ENCODE data around the gene SLC49A3.
A peak's percentile ranks its signal among the peaks of the same experiment; 100 is the strongest.

SLC49A3 gene

GRCh38 chr4:665381-665750 is 23.6 kb downstream of the SLC49A3 start:
- Histone ChIP-seq H3K4me3 (ENCODE audit: low read depth in 1 of 2, low read length in 2 of 2) (peak overlapping the region in 1 of 2 experiments; percentile 85; a peak in 2 of 4 replicates), H3K4me1 (ENCODE audit: insufficient read depth, low read length) (peaks cover 36% of the 10 kb centered on the region), H3K4me2 (ENCODE audit: insufficient read depth, low read length) (peak overlapping the region; percentile 98), H3K27ac (ENCODE audit: low read length) (0 out of 2 replicates have a peak overlapping the region, but pooled peaks have one; percentile 22), H3K79me2 (ENCODE audit: insufficient read depth, low read length) (peaks cover 32% of the 10 kb centered on the region), H2AFZ (ENCODE audit: low read depth, low read length) (no peak overlapping the region), H4K20me1 (ENCODE audit: insufficient read depth, low read length) (no peaks in the 10 kb centered on the region; the same call in 1 of the 2 replicates), H3K9ac (ENCODE audit: low read depth, low read length) (no peak overlapping the region), H3K36me3 (ENCODE audit: insufficient read depth, low read length) (peaks cover 16% of the 10 kb centered on the region), H3K27me3 (ENCODE audit: insufficient read depth, low read length, poor library complexity) (no peaks in the 10 kb centered on the region), H3K9me3 (ENCODE audit: insufficient read depth, low read length, severe bottlenecking) (no peaks in the 10 kb centered on the region)
- DNase-seq (no peak), ATAC-seq (ENCODE audit: insufficient read depth, low read depth) (no peak)
- no peak for TF ChIP-seq EZH2 (IDR thresholded peaks at IDR 0.05; ENCODE audit: borderline replicate concordance, low read depth, low read length, severe bottlenecking)

GRCh38 chr4:664713-665231 is 24.2 kb downstream of the SLC49A3 start:
- no peak overlapping the region for H2AFZ ChIP-seq (ENCODE audit: low read depth, low read length)
- no peaks in the 10 kb centered on the region; the same call in 1 of the 2 replicates for H4K20me1 ChIP-seq (ENCODE audit: insufficient read depth, low read length)
- peak overlapping the region; percentile 98 for H3K4me2 ChIP-seq (ENCODE audit: insufficient read depth, low read length)
- no peaks in the 10 kb centered on the region for H3K9me3 ChIP-seq (ENCODE audit: insufficient read depth, low read length, severe bottlenecking)
- peak overlapping the region; percentile 85 to 92; a peak in 3 of 4 replicates for H3K4me3 ChIP-seq (ENCODE audit: low read depth in 1 of 2, low read length in 2 of 2)
- H3K36me3 ChIP-seq (ENCODE audit: insufficient read depth, low read length): peaks cover 21% of the 10 kb centered on the region
- peaks cover 32% of the 10 kb centered on the region for H3K79me2 ChIP-seq (ENCODE audit: insufficient read depth, low read length)
- no peak for TF ChIP-seq CTCF (IDR thresholded peaks at IDR 0.05; ENCODE audit: borderline replicate concordance, extremely low read depth, low read length, poor library complexity, severe bottlenecking)
- TF ChIP-seq EZH2 (IDR thresholded peaks at IDR 0.05; ENCODE audit: borderline replicate concordance, low read depth, low read length, severe bottlenecking): no peak
- peaks cover 36% of the 10 kb centered on the region for H3K4me1 ChIP-seq (ENCODE audit: insufficient read depth, low read length)
- ATAC-seq (ENCODE audit: insufficient read depth, low read depth): no peak
- peak overlapping the region; percentile 93 for H3K27ac ChIP-seq (ENCODE audit: low read length)
- peak overlapping the region; percentile 100 for H3K9ac ChIP-seq (ENCODE audit: low read depth, low read length)
- DNase-seq: no peak
- H3K27me3 ChIP-seq (ENCODE audit: insufficient read depth, low read length, poor library complexity): no peaks in the 10 kb centered on the region

GRCh38 chr4:663438-664428 is 25.2 kb downstream of the SLC49A3 start:
- H4K20me1 ChIP-seq (ENCODE audit: insufficient read depth, low read length): peaks cover 9% of the 10 kb centered on the region
- H3K9me3 ChIP-seq (ENCODE audit: insufficient read depth, low read length, severe bottlenecking): no peaks in the 10 kb centered on the region
- H3K27ac ChIP-seq (ENCODE audit: low read length): peak overlapping the region; percentile 93
- peaks cover 36% of the 10 kb centered on the region for H3K4me1 ChIP-seq (ENCODE audit: insufficient read depth, low read length)
- peak; percentile 44 for TF ChIP-seq CTCF (IDR thresholded peaks at IDR 0.05; ENCODE audit: borderline replicate concordance, extremely low read depth, low read length, poor library complexity, severe bottlenecking)
- no peak for TF ChIP-seq EZH2 (IDR thresholded peaks at IDR 0.05; ENCODE audit: borderline replicate concordance, low read depth, low read length, severe bottlenecking)
- peak; percentile 91 for DNase-seq
- peak overlapping the region; percentile 98 for H3K4me2 ChIP-seq (ENCODE audit: insufficient read depth, low read length)
- H3K36me3 ChIP-seq (ENCODE audit: insufficient read depth, low read length): peaks cover 27% of the 10 kb centered on the region
- peak overlapping the region; percentile 100 for H3K9ac ChIP-seq (ENCODE audit: low read depth, low read length)
- H3K79me2 ChIP-seq (ENCODE audit: insufficient read depth, low read length): peaks cover 32% of the 10 kb centered on the region
- peak; percentile 87 for ATAC-seq (ENCODE audit: insufficient read depth, low read depth)
- no peaks in the 10 kb centered on the region for H3K27me3 ChIP-seq (ENCODE audit: insufficient read depth, low read length, poor library complexity)
- peak overlapping the region; percentile 84 for H2AFZ ChIP-seq (ENCODE audit: low read depth, low read length)
- H3K4me3 ChIP-seq (ENCODE audit: low read depth in 1 of 2, low read length in 2 of 2): peak overlapping the region; percentile 85 to 92

GRCh38 chr4:663046-663437 is 25.9 kb downstream of the SLC49A3 start:
- peak overlapping the region; percentile 93 for H3K27ac ChIP-seq (ENCODE audit: low read length)
- H4K20me1 ChIP-seq (ENCODE audit: insufficient read depth, low read length): peaks cover 9% of the 10 kb centered on the region
- no peaks in the 10 kb centered on the region for H3K27me3 ChIP-seq (ENCODE audit: insufficient read depth, low read length, poor library complexity)
- TF ChIP-seq CTCF (IDR thresholded peaks at IDR 0.05; ENCODE audit: borderline replicate concordance, extremely low read depth, low read length, poor library complexity, severe bottlenecking) (no peak), EZH2 (IDR thresholded peaks at IDR 0.05; ENCODE audit: borderline replicate concordance, low read depth, low read length, severe bottlenecking) (no peak)
- ATAC-seq (ENCODE audit: insufficient read depth, low read depth): peak; percentile 18
- peak overlapping the region; percentile 85 to 92 for H3K4me3 ChIP-seq (ENCODE audit: low read depth in 1 of 2, low read length in 2 of 2)
- peak overlapping the region; percentile 84 for H2AFZ ChIP-seq (ENCODE audit: low read depth, low read length)
- no peak for DNase-seq
- H3K36me3 ChIP-seq (ENCODE audit: insufficient read depth, low read length): peaks cover 27% of the 10 kb centered on the region
- peaks cover 32% of the 10 kb centered on the region for H3K79me2 ChIP-seq (ENCODE audit: insufficient read depth, low read length)
- H3K9ac ChIP-seq (ENCODE audit: low read depth, low read length): peak overlapping the region; percentile 100
- no peaks in the 10 kb centered on the region for H3K9me3 ChIP-seq (ENCODE audit: insufficient read depth, low read length, severe bottlenecking)
- peaks cover 36% of the 10 kb centered on the region for H3K4me1 ChIP-seq (ENCODE audit: insufficient read depth, low read length)
- H3K4me2 ChIP-seq (ENCODE audit: insufficient read depth, low read length): peak overlapping the region; percentile 98
